HCT116 (cell line): Measurements from ENCODE around the gene SWAP70.
A peak's percentile ranks its signal among the peaks of the same experiment; 100 is the strongest.

Source experiments
- EZH2phosphoT487 ChIP-seq: fragments of 200-600 bp; IDR thresholded peaks from 2 replicates; pipeline ENCODE4 v1.6.1; 2018; ENCODE audit warnings: antibody characterized with exemption, borderline replicate concordance
- POLR2A ChIP-seq: IDR thresholded peaks from 2 replicates; pipeline ENCODE4 v1.7.0; 2011; ENCODE audit warnings: borderline replicate concordance; ENCODE audit not compliant: insufficient read depth, insufficient read length; ENCODE audit errors: extremely low read depth
- TCF7L2 ChIP-seq: IDR thresholded peaks from 2 replicates; pipeline ENCODE4 v1.7.0; 2011; ENCODE audit warnings: borderline replicate concordance, inconsistent platforms; ENCODE audit not compliant: insufficient read depth, insufficient read length; ENCODE audit errors: extremely low read depth
- ZNF274 ChIP-seq: fragments of 200-500 bp; sonication (Bioruptor generic); IDR thresholded peaks from 2 replicates; pipeline ENCODE4 v1.6.1; 2014; ENCODE audit warnings: mild to moderate bottlenecking, low read depth, low read length, inconsistent platforms
- TF ChIP-seq, protein P1 (sequence below), 3 experiments: fragments of 200-600 bp in 1 of 3; sonication (generic) in 1 of 3; IDR thresholded peaks in 2 of 3; conservative IDR thresholded peaks in 1 of 3; 2 replicates each; pipeline ENCODE4 v1.5.1; 2012 to 2017; ENCODE audit warnings: low read depth in 2 of 3, low read length in 2 of 3, antibody characterized with exemption in 1 of 3, borderline replicate concordance in 1 of 3, control low read depth in 1 of 3, mild to moderate bottlenecking in 1 of 3, mixed read lengths in 1 of 3, mixed run types in 1 of 3, moderate library complexity in 1 of 3; ENCODE audit not compliant: insufficient read depth in 1 of 3

DNA sequence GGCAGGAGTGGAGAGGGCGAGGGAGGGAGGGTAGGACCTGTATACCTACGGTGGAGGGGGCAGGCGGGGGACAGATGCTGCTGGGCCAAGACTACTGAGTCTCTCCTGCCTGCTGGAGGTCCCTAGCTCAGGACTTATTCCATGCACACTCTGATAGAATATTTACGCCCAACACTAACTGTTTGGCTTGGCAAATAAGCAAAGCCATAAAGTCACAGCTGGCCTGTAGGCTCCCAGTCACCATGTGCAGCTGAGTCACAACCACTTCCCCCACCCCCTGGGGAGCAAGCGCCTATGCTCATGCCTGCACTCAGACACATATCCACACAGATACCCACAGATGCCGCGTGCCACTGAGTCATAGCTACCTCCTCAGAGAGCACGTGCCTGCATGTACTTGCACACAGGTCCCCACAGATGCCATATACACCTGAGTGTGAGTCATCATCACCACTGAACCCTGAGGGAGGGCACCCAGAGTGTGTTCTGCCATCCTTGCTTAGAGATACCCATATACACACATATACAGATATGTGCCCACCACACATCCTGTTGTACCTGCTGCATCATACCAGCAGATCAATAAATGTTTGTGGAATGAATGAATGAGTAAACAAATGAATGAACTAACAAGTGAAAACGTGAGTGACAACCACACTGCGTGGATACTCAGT is 95.8 kb downstream of the SWAP70 start:
- TF ChIP-seq ZNF274 (no peak), TCF7L2 (peak; percentile 80), POLR2A (no peak), EZH2phosphoT487 (no peak)
- TF ChIP-seq, protein P1, sequence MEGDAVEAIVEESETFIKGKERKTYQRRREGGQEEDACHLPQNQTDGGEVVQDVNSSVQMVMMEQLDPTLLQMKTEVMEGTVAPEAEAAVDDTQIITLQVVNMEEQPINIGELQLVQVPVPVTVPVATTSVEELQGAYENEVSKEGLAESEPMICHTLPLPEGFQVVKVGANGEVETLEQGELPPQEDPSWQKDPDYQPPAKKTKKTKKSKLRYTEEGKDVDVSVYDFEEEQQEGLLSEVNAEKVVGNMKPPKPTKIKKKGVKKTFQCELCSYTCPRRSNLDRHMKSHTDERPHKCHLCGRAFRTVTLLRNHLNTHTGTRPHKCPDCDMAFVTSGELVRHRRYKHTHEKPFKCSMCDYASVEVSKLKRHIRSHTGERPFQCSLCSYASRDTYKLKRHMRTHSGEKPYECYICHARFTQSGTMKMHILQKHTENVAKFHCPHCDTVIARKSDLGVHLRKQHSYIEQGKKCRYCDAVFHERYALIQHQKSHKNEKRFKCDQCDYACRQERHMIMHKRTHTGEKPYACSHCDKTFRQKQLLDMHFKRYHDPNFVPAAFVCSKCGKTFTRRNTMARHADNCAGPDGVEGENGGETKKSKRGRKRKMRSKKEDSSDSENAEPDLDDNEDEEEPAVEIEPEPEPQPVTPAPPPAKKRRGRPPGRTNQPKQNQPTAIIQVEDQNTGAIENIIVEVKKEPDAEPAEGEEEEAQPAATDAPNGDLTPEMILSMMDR (IDR thresholded peaks at IDR 0.05 in 2 of 3, conservative IDR thresholded peaks at IDR 0.05 in 1 of 3; ENCODE audit: borderline replicate concordance in 1 of 3, insufficient read depth in 1 of 3, low read depth in 2 of 3, low read length in 2 of 3), result no peak
